ES-I3 (cell line): ENCODE data around the gene SMOC2.

ENCODE experiments used
- H3K36me3 ChIP-seq: 2 replicates; pipeline ENCODE4 v1.6.1; 2013; ENCODE audit warnings: mild to moderate bottlenecking, low read length, control low read depth, moderate library complexity; ENCODE audit not compliant: insufficient read depth
- H3K4me1 ChIP-seq: 2 replicates; pipeline ENCODE4 v1.6.1; 2013; ENCODE audit warnings: mild to moderate bottlenecking, control low read depth, low read length; ENCODE audit not compliant: insufficient read depth
- H3K9ac ChIP-seq: 2 replicates; pipeline ENCODE4 v1.6.1; 2013; ENCODE audit warnings: low read depth, mild to moderate bottlenecking, low read length, moderate library complexity
- H3K9me3 ChIP-seq: 2 replicates; pipeline ENCODE4 v1.6.1; 2013; ENCODE audit warnings: mild to moderate bottlenecking, low read length, moderate library complexity; ENCODE audit not compliant: control insufficient read depth, insufficient read depth

The SMOC2 gene

GRCh38 chr6:168715643-168716481, 274.9 kb downstream of the SMOC2 start:
- peaks cover 4% of the 10 kb centered on the region for H3K9me3 ChIP-seq

GRCh38 chr6:168716581-168716980, 275.6 kb downstream of the SMOC2 start:
- no peaks in the 10 kb centered on the region for H3K36me3 ChIP-seq
- H3K9me3 ChIP-seq, result peaks cover 3% of the 10 kb centered on the region
- no peaks in the 10 kb centered on the region for H3K4me1 ChIP-seq
- no peak overlapping the region for H3K9ac ChIP-seq

More at GRCh38 chr6:168715643-168716481, 274.9 kb downstream of the SMOC2 start:
- H3K9ac ChIP-seq, result no peak overlapping the region
- no peaks in the 10 kb centered on the region for H3K4me1 ChIP-seq
- no peaks in the 10 kb centered on the region for H3K36me3 ChIP-seq

- Histone ChIP-seq H3K4me1 (no peaks in the 10 kb centered on the region), H3K9me3 (peaks cover 5% of the 10 kb centered on the region), H3K9ac (no peak overlapping the region), H3K36me3 (no peaks in the 10 kb centered on the region)
These were observed 276.5 kb downstream of the SMOC2 start for GRCh38 chr6:168717491-168717890.
